K562 (cell line): ENCODE measurements around the gene TSSK2. TPM values are rescaled to one million over a fixed set of nuclear protein-coding genes. Genes with fewer than 3 reads are reported as not detected.

Experiments
- BRCA1 ChIP-seq, 2 experiments: fragments of 450-650 bp in 1 of 2; sonication (generic) in 1 of 2; formaldehyde crosslinking in 1 of 2; IDR thresholded peaks; 2 replicates each; pipeline versions ENCODE4 v1.5.0 to v1.6.1; 2017 to 2020; ENCODE audit warnings: mild to moderate bottlenecking in 1 of 2, missing genetic modification reagents in 1 of 2
- EGR1 ChIP-seq: fragments of 450-650 bp; conservative IDR thresholded peaks from 2 replicates; pipeline ENCODE4 v1.6.1; 2017; ENCODE audit warnings: mild to moderate bottlenecking
- HMGN3 ChIP-seq: IDR thresholded peaks from 2 replicates; pipeline ENCODE4 v1.6.1; 2011; ENCODE audit warnings: borderline replicate concordance, low read depth, mild to moderate bottlenecking, mixed read lengths, low read length; ENCODE audit not compliant: insufficient read length; ENCODE audit errors: extremely low read depth
- MTF1 ChIP-seq: fragments of 250-450 bp; sonication (Bioruptor Pico); IDR thresholded peaks from 2 replicates; pipeline ENCODE4 v1.9.0; 2021; ENCODE audit warnings: moderate library complexity, mild to moderate bottlenecking, inconsistent platforms, borderline replicate concordance
- PRDM10 ChIP-seq: fragments of 450-650 bp; IDR thresholded peaks from 2 replicates; pipeline ENCODE4 v1.6.1; 2018; ENCODE audit not compliant: partially characterized antibody
- PTRF ChIP-seq: fragments of 450-650 bp; IDR thresholded peaks from 2 replicates; pipeline ENCODE4 v1.6.1; 2016; ENCODE audit warnings: mild to moderate bottlenecking, missing genetic modification characterization, missing compliant biosample characterization
- SFPQ ChIP-seq: fragments of 200-400 bp; formaldehyde crosslinking; IDR thresholded peaks from 2 replicates; pipeline ENCODE4 v1.6.1; 2017; ENCODE audit warnings: mild to moderate bottlenecking, low read depth, low read length, moderate library complexity
- THRB ChIP-seq: fragments of 450-650 bp; formaldehyde crosslinking; conservative IDR thresholded peaks from 2 replicates; pipeline ENCODE4 v1.4.0; 2022; ENCODE audit warnings: mild to moderate bottlenecking, missing genetic modification characterization
- ZBTB7A ChIP-seq: IDR thresholded peaks from 2 replicates; pipeline ENCODE4 v1.6.1; 2011; ENCODE audit warnings: low read depth, mild to moderate bottlenecking, low read length, moderate library complexity, borderline replicate concordance; ENCODE audit not compliant: control insufficient read depth
- ZC3H11A ChIP-seq: IDR thresholded peaks from 2 replicates; pipeline ENCODE4 v1.6.1; 2012; ENCODE audit warnings: low read depth, low read length, improper control_type of control experiment
- ZFP30 ChIP-seq: fragments of 250-450 bp; sonication (Bioruptor Pico); IDR thresholded peaks from 2 replicates; pipeline ENCODE4 v1.8.0; 2022; ENCODE audit warnings: moderate library complexity, mild to moderate bottlenecking, inconsistent platforms, borderline replicate concordance
- polyA plus RNA-seq, 8 experiments: library from polyadenylated mRNA; depleted of rRNA in 4 of 8; stranded (reverse) in 5 of 8; unstranded in 3 of 8; fragments of >200 nt; fragmentation: Nextera tagmentation in 2 of 8; fragmentation: Illumina TruSeq in 1 of 8; extraction: Ambion mirVana in 2 of 8; extraction: Trizol in 1 of 8; gene quantifications; 2 replicates each; pipeline versions ENCODE4 v1.2.1 to v1.2.3, GENCODE V29; 2011 to 2014; ENCODE audit warnings: inconsistent platforms in 1 of 8, missing spikeins in 1 of 8
- total RNA-seq, 7 experiments: library from RNA; depleted of rRNA in 6 of 7; stranded (reverse); fragments of >200 nt in 6 of 7; fragmentation: Illumina TruSeq in 2 of 7; extraction: Trizol in 2 of 7; gene quantifications; 2 replicates each; pipeline versions ENCODE4 v1.2.1 to v1.2.3, GENCODE V29; 2011 to 2021; ENCODE audit warnings: low replicate concordance in 1 of 7

TSSK2 gene
- total and polyA plus RNA-seq, 9 of the 15 experiments (the other 6 are each of a cell fraction or from before 2014, with no cell fraction given): 0.04 TPM; not detected in 8

- TF ChIP-seq BRCA1 (IDR thresholded peaks at IDR 0.05) (no peak), BRCA1 (CRISPR knock-in tag; IDR thresholded peaks at IDR 0.05) (no peak), SFPQ (no peak), ZFP30 (CRISPR knock-in tag) (no peak), EGR1 (no peak), THRB (CRISPR knock-in tag) (no peak), ZBTB7A (no peak), HMGN3 (peak; percentile 32), PRDM10 (no peak), ZC3H11A (no peak), PTRF (tag) (no peak), MTF1 (CRISPR knock-in tag) (no peak)
These were observed 1.0 kb downstream of the TSSK2 start (continued) for GRCh38 chr22:19132153-19132552.
